ENCODE measurements around the gene RPP38. TPM values are rescaled to one million over a fixed set of nuclear protein-coding genes. Genes with fewer than 3 reads are reported as not detected.

The RPP38 gene
- total and polyA plus RNA-seq, 2 of the 13 experiments (the other 11 are each of a cell fraction or from before 2014, with no cell fraction given): 11.7 to 16.4 TPM

DNA sequence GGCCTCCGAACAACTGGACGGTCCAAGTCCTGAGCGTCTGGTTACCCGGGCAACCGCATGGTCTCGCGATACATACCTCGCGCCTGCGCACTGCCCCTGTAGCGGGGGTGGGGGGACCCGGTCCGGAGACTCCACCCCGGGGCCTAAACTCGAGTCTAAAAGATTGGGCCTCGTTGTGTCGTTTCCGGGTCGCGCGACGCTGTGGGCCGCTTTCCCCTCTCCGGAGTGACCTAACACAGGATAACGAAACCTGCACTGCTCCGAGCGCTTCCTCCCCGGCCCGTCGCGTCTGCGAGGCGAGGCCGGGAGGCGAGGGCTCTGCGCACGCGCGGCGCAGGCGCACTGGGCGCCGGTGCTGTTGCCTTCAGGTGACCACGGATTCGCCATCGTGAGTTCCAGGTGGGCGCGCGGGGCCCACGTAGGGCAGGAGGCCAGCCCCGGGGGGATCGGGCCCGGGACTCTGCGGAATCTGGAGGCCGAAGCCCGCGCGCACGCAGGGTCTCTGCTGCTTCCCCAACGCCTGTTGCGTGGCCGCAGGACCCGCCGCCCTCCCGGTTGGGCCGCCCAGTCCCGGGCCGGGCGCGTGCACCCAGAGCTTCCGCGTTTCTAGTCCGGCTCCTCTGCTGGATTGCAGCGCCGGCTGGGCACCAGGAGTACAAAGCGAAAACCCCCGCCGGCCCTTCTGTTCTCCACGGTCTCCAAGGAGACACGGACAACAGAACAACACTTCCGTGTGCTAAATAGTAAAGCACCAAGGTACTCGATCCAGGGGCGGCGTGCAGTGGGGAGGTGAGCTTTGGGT, at the start of gene RPP38 (continued):
- no peak for TF ChIP-seq ARNT (IDR thresholded peaks at IDR 0.05)
- no peak for TF ChIP-seq ZNF839 (CRISPR knock-in tag; IDR thresholded peaks at IDR 0.05; ENCODE audit: borderline replicate concordance)
- peak; percentile 53; the same call in 1 of the 2 replicates for TF ChIP-seq ZNF143 (CRISPR knock-in tag; IDR thresholded peaks at IDR 0.05)
- TF ChIP-seq, protein P1, sequence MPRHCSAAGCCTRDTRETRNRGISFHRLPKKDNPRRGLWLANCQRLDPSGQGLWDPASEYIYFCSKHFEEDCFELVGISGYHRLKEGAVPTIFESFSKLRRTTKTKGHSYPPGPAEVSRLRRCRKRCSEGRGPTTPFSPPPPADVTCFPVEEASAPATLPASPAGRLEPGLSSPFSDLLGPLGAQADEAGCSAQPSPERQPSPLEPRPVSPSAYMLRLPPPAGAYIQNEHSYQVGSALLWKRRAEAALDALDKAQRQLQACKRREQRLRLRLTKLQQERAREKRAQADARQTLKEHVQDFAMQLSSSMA (CRISPR knock-in tag; IDR thresholded peaks at IDR 0.05): no peak
- TF ChIP-seq, protein P2, sequence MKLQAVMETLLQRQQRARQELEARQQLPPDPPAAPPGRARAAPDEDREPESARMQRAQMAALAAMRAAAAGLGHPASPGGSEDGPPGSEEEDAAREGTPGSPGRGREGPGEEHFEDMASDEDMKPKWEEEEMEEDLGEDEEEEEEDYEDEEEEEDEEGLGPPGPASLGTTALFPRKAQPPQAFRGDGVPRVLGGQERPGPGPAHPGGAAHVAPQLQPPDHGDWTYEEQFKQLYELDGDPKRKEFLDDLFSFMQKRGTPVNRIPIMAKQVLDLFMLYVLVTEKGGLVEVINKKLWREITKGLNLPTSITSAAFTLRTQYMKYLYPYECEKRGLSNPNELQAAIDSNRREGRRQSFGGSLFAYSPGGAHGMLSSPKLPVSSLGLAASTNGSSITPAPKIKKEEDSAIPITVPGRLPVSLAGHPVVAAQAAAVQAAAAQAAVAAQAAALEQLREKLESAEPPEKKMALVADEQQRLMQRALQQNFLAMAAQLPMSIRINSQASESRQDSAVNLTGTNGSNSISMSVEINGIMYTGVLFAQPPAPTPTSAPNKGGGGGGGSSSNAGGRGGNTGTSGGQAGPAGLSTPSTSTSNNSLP (IDR thresholded peaks at IDR 0.05; ENCODE audit: low read depth, low read length): no peak
- no peak for TF ChIP-seq PCBP2 (optimal IDR thresholded peaks at IDR 0.05; ENCODE audit: low read depth, low read length, poor library complexity, severe bottlenecking)
- TF ChIP-seq ZNF12 (CRISPR knock-in tag; IDR thresholded peaks at IDR 0.05): no peak
- no peak for TF ChIP-seq HOXA7 (CRISPR knock-in tag; IDR thresholded peaks at IDR 0.05)
- TF ChIP-seq FOXK2 (IDR thresholded peaks at IDR 0.05): no peak
- TF ChIP-seq, protein P3, sequence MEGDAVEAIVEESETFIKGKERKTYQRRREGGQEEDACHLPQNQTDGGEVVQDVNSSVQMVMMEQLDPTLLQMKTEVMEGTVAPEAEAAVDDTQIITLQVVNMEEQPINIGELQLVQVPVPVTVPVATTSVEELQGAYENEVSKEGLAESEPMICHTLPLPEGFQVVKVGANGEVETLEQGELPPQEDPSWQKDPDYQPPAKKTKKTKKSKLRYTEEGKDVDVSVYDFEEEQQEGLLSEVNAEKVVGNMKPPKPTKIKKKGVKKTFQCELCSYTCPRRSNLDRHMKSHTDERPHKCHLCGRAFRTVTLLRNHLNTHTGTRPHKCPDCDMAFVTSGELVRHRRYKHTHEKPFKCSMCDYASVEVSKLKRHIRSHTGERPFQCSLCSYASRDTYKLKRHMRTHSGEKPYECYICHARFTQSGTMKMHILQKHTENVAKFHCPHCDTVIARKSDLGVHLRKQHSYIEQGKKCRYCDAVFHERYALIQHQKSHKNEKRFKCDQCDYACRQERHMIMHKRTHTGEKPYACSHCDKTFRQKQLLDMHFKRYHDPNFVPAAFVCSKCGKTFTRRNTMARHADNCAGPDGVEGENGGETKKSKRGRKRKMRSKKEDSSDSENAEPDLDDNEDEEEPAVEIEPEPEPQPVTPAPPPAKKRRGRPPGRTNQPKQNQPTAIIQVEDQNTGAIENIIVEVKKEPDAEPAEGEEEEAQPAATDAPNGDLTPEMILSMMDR (CRISPR knock-in tag; IDR thresholded peaks at IDR 0.05): no peak
- peak; percentile 56; the same call in 1 of the 2 replicates for TF ChIP-seq ZNF124 (CRISPR knock-in tag; IDR thresholded peaks at IDR 0.05)
- no peak for TF ChIP-seq ZSCAN29 (CRISPR knock-in tag; conservative IDR thresholded peaks at IDR 0.05)
- TF ChIP-seq, protein P4, sequence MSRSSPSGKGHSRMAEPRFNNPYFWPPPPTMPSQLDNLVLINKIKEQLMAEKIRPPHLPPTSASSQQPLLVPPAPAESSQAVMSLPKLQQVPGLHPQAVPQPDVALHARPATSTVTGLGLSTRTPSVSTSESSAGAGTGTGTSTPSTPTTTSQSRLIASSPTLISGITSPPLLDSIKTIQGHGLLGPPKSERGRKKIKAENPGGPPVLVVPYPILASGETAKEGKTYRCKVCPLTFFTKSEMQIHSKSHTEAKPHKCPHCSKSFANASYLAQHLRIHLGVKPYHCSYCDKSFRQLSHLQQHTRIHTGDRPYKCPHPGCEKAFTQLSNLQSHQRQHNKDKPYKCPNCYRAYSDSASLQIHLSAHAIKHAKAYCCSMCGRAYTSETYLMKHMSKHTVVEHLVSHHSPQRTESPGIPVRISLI (CRISPR knock-in tag; IDR thresholded peaks at IDR 0.05; ENCODE audit: borderline replicate concordance): no peak; the same call in 1 of the 2 replicates
- TF ChIP-seq TSC22D2 (CRISPR knock-in tag; IDR thresholded peaks at IDR 0.05; ENCODE audit: borderline replicate concordance): no peak
- TF ChIP-seq SALL2 (CRISPR knock-in tag; IDR thresholded peaks at IDR 0.05): peak; percentile 44; the same call in 1 of the 2 replicates
- no peak for TF ChIP-seq MAF1 (CRISPR knock-in tag; IDR thresholded peaks at IDR 0.05; ENCODE audit: borderline replicate concordance)
- TF ChIP-seq NFIB (CRISPR knock-in tag; IDR thresholded peaks at IDR 0.05; ENCODE audit: borderline replicate concordance): no peak
- peak; percentile 81; the same call in 1 of the 2 replicates for TF ChIP-seq ZNF235 (CRISPR knock-in tag; IDR thresholded peaks at IDR 0.05; ENCODE audit: borderline replicate concordance)
- TF ChIP-seq, protein P5, sequence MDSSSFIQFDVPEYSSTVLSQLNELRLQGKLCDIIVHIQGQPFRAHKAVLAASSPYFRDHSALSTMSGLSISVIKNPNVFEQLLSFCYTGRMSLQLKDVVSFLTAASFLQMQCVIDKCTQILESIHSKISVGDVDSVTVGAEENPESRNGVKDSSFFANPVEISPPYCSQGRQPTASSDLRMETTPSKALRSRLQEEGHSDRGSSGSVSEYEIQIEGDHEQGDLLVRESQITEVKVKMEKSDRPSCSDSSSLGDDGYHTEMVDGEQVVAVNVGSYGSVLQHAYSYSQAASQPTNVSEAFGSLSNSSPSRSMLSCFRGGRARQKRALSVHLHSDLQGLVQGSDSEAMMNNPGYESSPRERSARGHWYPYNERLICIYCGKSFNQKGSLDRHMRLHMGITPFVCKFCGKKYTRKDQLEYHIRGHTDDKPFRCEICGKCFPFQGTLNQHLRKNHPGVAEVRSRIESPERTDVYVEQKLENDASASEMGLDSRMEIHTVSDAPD (CRISPR knock-in tag; IDR thresholded peaks at IDR 0.05): peak; percentile 82
- no peak for TF ChIP-seq KDM3A (CRISPR knock-in tag; IDR thresholded peaks at IDR 0.05; ENCODE audit: low read depth)
- TF ChIP-seq HIVEP1 (CRISPR knock-in tag; IDR thresholded peaks at IDR 0.05): no peak
- no peak for TF ChIP-seq GZF1 (CRISPR knock-in tag; IDR thresholded peaks at IDR 0.05)
- peak; percentile 85; the same call in 1 of the 2 replicates for TF ChIP-seq REPIN1 (CRISPR knock-in tag; IDR thresholded peaks at IDR 0.05; ENCODE audit: borderline replicate concordance, low read depth)
- no peak for TF ChIP-seq EZH2 (conservative IDR thresholded peaks at IDR 0.05; ENCODE audit: low read depth, low read length)
